Activated B cell treated with CpG ODN at 0.5 μM for 24 hours (primary cell): Measurements from ENCODE around the gene RBM23. TPM values are rescaled to one million over a fixed set of nuclear protein-coding genes. Genes with fewer than 3 reads are reported as not detected.

Experiments used
- ATAC-seq: fragments of 200-7000 bp; cut with Tn5 transposase; one replicate; pipeline ENCODE4 v1.10.0; 2021; ENCODE audit warnings: low read depth, mild to moderate bottlenecking, moderate library complexity
- CTCF ChIA-PET: fragments of 350-600 bp; sonication (Branson Sonifier 250); formaldehyde crosslinking; loops from one replicate; lab custom pipeline; 2021; ENCODE audit warnings: antibody characterized with exemption; lab: Charles Lee
- POLR2A ChIA-PET: fragments of 350-600 bp; sonication (Branson Sonifier 250); formaldehyde crosslinking; loops from one replicate; lab custom pipeline; 2021; ENCODE audit warnings: antibody characterized with exemption; lab: Charles Lee
- DNase-seq: peaks from one replicate; pipeline ENCODE4 v3.0.0; 2022
- H3K27ac Mint-ChIP-seq: one replicate; pipeline ENCODE4 v1.8.0; 2020; ENCODE audit warnings: mixed read lengths
- H3K27me3 Mint-ChIP-seq: one replicate; pipeline ENCODE4 v1.8.0; 2021; ENCODE audit warnings: mixed read lengths
- H3K36me3 Mint-ChIP-seq: one replicate; pipeline ENCODE4 v1.8.0; 2021; ENCODE audit warnings: low read depth, mixed read lengths
- H3K4me1 Mint-ChIP-seq: one replicate; pipeline ENCODE4 v1.8.0; 2021; ENCODE audit warnings: mixed read lengths
- H3K4me3 Mint-ChIP-seq: one replicate; pipeline ENCODE4 v1.8.0; 2020; ENCODE audit warnings: mild to moderate bottlenecking, mixed read lengths
- H3K9me3 Mint-ChIP-seq: one replicate; pipeline ENCODE4 v1.8.0; 2020; ENCODE audit warnings: mixed read lengths
- intact Hi-C: fragments of 100-400 bp; cut with micrococcal nuclease; formaldehyde crosslinking; loops from one replicate; pipeline ENCODE4 v1.15.1; 2024
- total RNA-seq: library from RNA; stranded (reverse); gene quantifications from 2 replicates; pipeline ENCODE4 v1.2.3, GENCODE V29; 2022
- TF ChIP-seq, protein P1 (sequence below): fragments of 200-600 bp; IDR thresholded peaks from one replicate; pipeline ENCODE4 v1.8.0; 2022; ENCODE audit warnings: antibody characterized with exemption, mild to moderate bottlenecking

Gene RBM23
- total RNA-seq, 1 donor from 2014 or later, result 131 TPM

DNA sequence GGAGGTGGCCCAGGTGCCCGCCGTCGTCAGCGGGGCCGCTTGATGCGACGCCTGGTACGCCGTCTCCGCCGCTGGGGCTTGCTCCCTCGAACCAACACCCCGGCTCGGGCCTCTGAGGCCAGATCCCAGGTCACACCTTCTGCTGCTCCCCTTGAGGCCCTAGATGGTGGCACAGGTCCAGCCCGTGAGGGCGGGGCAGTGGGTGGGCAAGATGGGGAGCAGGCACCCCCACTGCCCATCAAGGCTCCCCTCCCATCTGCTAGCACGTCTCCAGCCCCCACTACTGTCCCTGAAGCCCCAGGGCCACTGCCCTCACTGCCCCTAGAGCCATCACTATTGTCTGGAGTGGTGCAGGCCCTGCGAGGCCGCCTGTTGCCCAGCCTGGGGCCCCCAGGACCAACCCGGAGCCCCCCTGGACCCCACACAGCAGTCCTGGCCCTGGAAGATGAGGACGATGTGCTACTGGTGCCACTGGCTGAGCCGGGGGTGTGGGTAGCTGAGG lies 41.9 kb downstream of the RBM23 start:
- CTCF ChIA-PET, result no interaction called here
- intact Hi-C loops, result no loop called here
- no peaks in the 10 kb centered on the region for H3K9me3 Mint-ChIP-seq

DNA sequence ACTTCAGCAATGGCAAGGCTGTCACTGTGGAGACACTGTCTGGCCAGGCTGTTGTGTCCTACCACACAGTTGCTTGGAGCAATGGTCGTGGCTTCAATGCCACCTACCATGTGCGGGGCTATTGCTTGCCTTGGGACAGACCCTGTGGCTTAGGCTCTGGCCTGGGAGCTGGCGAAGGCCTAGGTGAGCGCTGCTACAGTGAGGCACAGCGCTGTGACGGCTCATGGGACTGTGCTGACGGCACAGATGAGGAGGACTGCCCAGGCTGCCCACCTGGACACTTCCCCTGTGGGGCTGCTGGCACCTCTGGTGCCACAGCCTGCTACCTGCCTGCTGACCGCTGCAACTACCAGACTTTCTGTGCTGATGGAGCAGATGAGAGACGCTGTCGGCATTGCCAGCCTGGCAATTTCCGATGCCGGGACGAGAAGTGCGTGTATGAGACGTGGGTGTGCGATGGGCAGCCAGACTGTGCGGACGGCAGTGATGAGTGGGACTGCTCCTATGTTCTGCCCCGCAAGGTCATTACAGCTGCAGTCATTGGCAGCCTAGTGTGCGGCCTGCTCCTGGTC lies 43.1 kb downstream of the RBM23 start:
- Mint-ChIP-seq H3K9me3 (no peaks in the 10 kb centered on the region), H3K4me3 (no peak overlapping the region), H3K27me3 (no peaks in the 10 kb centered on the region), H3K27ac (no peak overlapping the region), H3K36me3 (peaks cover 74% of the 10 kb centered on the region), H3K4me1 (peaks cover 22% of the 10 kb centered on the region)
- no peak for DNase-seq
- TF ChIP-seq, protein P1, sequence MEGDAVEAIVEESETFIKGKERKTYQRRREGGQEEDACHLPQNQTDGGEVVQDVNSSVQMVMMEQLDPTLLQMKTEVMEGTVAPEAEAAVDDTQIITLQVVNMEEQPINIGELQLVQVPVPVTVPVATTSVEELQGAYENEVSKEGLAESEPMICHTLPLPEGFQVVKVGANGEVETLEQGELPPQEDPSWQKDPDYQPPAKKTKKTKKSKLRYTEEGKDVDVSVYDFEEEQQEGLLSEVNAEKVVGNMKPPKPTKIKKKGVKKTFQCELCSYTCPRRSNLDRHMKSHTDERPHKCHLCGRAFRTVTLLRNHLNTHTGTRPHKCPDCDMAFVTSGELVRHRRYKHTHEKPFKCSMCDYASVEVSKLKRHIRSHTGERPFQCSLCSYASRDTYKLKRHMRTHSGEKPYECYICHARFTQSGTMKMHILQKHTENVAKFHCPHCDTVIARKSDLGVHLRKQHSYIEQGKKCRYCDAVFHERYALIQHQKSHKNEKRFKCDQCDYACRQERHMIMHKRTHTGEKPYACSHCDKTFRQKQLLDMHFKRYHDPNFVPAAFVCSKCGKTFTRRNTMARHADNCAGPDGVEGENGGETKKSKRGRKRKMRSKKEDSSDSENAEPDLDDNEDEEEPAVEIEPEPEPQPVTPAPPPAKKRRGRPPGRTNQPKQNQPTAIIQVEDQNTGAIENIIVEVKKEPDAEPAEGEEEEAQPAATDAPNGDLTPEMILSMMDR, result no peak
- intact Hi-C loops, result no loop called here
- ChIA-PET CTCF (no interaction called here), POLR2A (no interaction called here)
- no peak for ATAC-seq

More for the DNA sequence above, 41.9 kb downstream of the RBM23 start:
- Mint-ChIP-seq H3K4me1 (peaks cover 23% of the 10 kb centered on the region), H3K27ac (no peak overlapping the region), H3K27me3 (no peaks in the 10 kb centered on the region), H3K36me3 (peaks cover 72% of the 10 kb centered on the region), H3K4me3 (no peak overlapping the region)
- ATAC-seq, result no peak
- TF ChIP-seq, protein P1, result no peak
- POLR2A ChIA-PET, result interaction anchor here (1.3 kb wide), 1 partner anchor 9 kb away, joined by 4 read pairs; no protein-coding TSS in a partner anchor
- no peak for DNase-seq

DNA sequence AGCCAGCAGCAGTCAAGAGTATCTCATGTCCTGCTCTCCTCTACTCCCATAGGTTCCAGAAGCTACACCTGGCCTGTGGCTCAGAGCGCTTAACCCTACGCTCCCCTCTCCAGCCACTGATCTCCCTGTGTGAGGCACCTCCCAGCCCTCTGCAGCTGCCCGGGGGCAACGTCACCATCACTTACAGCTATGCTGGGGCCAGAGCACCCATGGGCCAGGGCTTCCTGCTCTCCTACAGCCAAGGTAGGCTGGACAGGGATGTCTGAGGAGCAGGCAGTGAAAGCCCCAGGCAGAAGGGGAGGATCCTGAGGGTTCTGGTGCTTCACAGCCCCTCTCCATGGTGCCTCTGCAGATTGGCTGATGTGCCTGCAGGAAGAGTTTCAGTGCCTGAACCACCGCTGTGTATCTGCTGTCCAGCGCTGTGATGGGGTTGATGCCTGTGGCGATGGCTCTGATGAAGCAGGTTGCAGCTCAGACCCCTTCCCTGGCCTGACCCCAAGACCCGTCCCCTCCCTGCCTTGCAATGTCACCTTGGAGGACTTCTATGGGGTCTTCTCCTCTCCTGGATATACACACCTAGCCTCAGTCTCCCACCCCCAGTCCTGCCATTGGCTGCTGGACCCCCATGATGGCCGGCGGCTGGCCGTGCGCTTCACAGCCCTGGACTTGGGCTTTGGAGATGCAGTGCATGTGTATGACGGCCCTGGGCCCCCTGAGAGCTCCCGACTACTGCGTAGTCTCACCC lies 43.8 kb downstream of the RBM23 start:
- H3K36me3 Mint-ChIP-seq, result peaks cover 72% of the 10 kb centered on the region
- no peak overlapping the region for H3K4me3 Mint-ChIP-seq
- H3K4me1 Mint-ChIP-seq, result peaks cover 28% of the 10 kb centered on the region
- no peak for DNase-seq
- H3K27me3 Mint-ChIP-seq, result no peaks in the 10 kb centered on the region
- ChIA-PET POLR2A (no interaction called here), CTCF (interaction anchor here (5.1 kb wide), 1 partner anchor 25 kb away, joined by 70 read pairs; no protein-coding TSS in a partner anchor)
- H3K27ac Mint-ChIP-seq, result no peak overlapping the region
- no peak for ATAC-seq
- TF ChIP-seq, protein P1, result no peak
- no peaks in the 10 kb centered on the region for H3K9me3 Mint-ChIP-seq
- intact Hi-C loops, result no loop called here

DNA sequence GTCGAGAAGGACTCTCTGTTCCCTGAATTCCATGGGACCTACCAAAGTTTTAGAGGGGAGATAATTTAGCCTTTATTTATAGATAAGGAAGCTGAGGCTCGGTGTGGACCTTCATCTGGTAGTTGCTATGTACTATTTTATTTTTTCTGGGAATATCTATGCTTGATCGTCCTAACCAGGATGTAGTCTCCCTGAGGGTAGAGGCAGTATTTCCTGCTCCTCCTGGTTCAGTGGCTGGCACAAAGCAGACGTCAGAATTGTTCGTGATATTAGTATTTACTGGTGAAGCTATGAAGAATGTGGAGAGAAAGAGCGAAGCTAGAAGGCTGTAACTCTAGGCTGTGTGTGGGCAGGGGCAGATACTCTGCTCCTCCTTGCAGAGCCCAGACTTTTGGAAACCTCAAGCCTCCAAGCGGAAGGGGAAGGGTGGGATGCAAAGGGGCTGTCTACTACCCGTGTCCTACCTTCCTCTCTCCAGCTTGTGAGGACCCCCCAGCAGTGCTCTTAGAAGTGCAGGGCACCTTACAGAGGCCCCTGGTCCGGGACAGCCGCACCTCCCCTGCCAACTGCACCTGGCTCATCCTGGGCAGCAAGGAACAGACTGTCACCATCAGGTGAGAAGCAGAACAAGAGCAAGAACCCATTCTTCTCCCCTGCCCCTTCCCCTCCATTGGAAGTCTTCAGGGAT lies 46.0 kb downstream of the RBM23 start:
- Mint-ChIP-seq H3K9me3 (no peaks in the 10 kb centered on the region), H3K27ac (peak overlapping the region; percentile 89), H3K4me1 (peaks cover 33% of the 10 kb centered on the region), H3K4me3 (peak overlapping the region; percentile 89), H3K27me3 (no peaks in the 10 kb centered on the region), H3K36me3 (peaks cover 53% of the 10 kb centered on the region)
- POLR2A ChIA-PET, result interaction anchor here (0.5 to 4.7 kb wide), 17 partner anchors 8 to 455 kb away, joined by 3 to 140 read pairs (median 6); partner anchors contain the start of genes ACIN1, C14orf119, DAD1 and MRPL52
- DNase-seq (no peak), ATAC-seq (no peak)
- CTCF ChIA-PET, result interaction anchor here (1.0 to 5.1 kb wide), 16 partner anchors 11 to 303 kb away, joined by 3 to 103 read pairs (median 6); partner anchors contain the start of genes AJUBA, HAUS4, OXA1L and PRMT5
- TF ChIP-seq, protein P1, result no peak
- intact Hi-C loops, result loop anchor here (1.0 to 5.0 kb wide), 5 partner anchors 14 to 184 kb away; partner anchors contain the start of genes CDH24 and HAUS4
